ENCODE measurements around the gene PLN. TPM values are rescaled to one million over a fixed set of nuclear protein-coding genes. Genes with fewer than 3 reads are reported as not detected.

Gene PLN
- total and polyA plus RNA-seq, 9 donors: 1.5 to 110 (median 18.0) TPM

GRCh38 chr6:118579786-118580185 lies 31.7 kb downstream of the PLN start:
- Histone ChIP-seq H3K36me3 (no peaks in the 10 kb centered on the region), H3K27me3 (no peaks in the 10 kb centered on the region), H3K27ac (no peak overlapping the region), H3K9me3 (peaks cover 4 to 5% of the 10 kb centered on the region in 2 donors), H3K4me1 (ENCODE audit: insufficient read depth) (no peaks in the 10 kb centered on the region), H3K4me3 (no peak overlapping the region)
- DNase-seq: no peak
- intact Hi-C loops (cut with DNase I): loop anchor here in 2 of 4 donors (10.0 kb wide), 2 partner anchors 205 to 295 kb away; no protein-coding TSS in a partner anchor
- WGBS, 3 donors: 88 to 98% (median 98%) methylated on average over 2 of the region's 2 CpGs
- TF ChIP-seq EP300 (IDR thresholded peaks at IDR 0.05): no peak
- TF ChIP-seq CTCF (IDR thresholded peaks at IDR 0.05): no peak
- no peak for TF ChIP-seq POLR2A (IDR thresholded peaks at IDR 0.05)

GRCh38 chr6:118580585-118581419 lies 32.7 kb downstream of the PLN start:
- peaks cover 4 to 5% of the 10 kb centered on the region in 2 donors for H3K9me3 ChIP-seq
- intact Hi-C loops (cut with DNase I): loop anchor here in 1 of 4 donors (10.0 kb wide), 1 partner anchor 204 kb away; no protein-coding TSS in a partner anchor
- no peak overlapping the region for H3K27ac ChIP-seq
- no peaks in the 10 kb centered on the region for H3K27me3 ChIP-seq
- H3K4me1 ChIP-seq (ENCODE audit: insufficient read depth): no peaks in the 10 kb centered on the region
- peak in 1 of 5 donors; percentile 27 for DNase-seq
- TF ChIP-seq EP300 (IDR thresholded peaks at IDR 0.05) (no peak), CTCF (IDR thresholded peaks at IDR 0.05) (peak; percentile 36 to 47 (median 39))
- WGBS, 3 donors: 51 to 66% (median 57%) methylated on average over 10 of the region's 10 CpGs
- H3K36me3 ChIP-seq: no peaks in the 10 kb centered on the region
- H3K4me3 ChIP-seq: no peak overlapping the region

- no peak overlapping the region for H3K4me3 ChIP-seq
- H3K36me3 ChIP-seq: no peaks in the 10 kb centered on the region
- WGBS, 3 donors: 69 to 80% (median 80%) methylated on average over 5 of the region's 5 CpGs
- H3K9me3 ChIP-seq: peaks cover 4 to 5% of the 10 kb centered on the region in 2 donors
- no peak overlapping the region for H3K27ac ChIP-seq
- intact Hi-C loops (cut with DNase I): loop anchor here in 1 of 4 donors (10.0 kb wide), 1 partner anchor 203 kb away; no protein-coding TSS in a partner anchor
- H3K4me1 ChIP-seq (ENCODE audit: insufficient read depth): no peaks in the 10 kb centered on the region
- no peak for DNase-seq
- H3K27me3 ChIP-seq: no peaks in the 10 kb centered on the region
- TF ChIP-seq EP300 (IDR thresholded peaks at IDR 0.05) (no peak), CTCF (IDR thresholded peaks at IDR 0.05) (no peak)
Measured at GRCh38 chr6:118581489-118581959, 33.4 kb downstream of the PLN start.

- TF ChIP-seq POLR2A (IDR thresholded peaks at IDR 0.05): no peak
- no peak for TF ChIP-seq EP300 (IDR thresholded peaks at IDR 0.05)
- no peak for TF ChIP-seq CTCF (IDR thresholded peaks at IDR 0.05)
- Histone ChIP-seq H3K27me3 (no peaks in the 10 kb centered on the region), H3K9me3 (no peaks in the 10 kb centered on the region), H3K36me3 (no peaks in the 10 kb centered on the region), H3K27ac (no peak overlapping the region), H3K4me3 (no peak overlapping the region), H3K4me1 (ENCODE audit: insufficient read depth) (peaks cover 1% of the 10 kb centered on the region)
- WGBS, 3 donors: 96 to 97% (median 96%) methylated on average over 5 of the region's 5 CpGs
- DNase-seq: no peak
- intact Hi-C loops (cut with DNase I): loop anchor here in 1 of 4 donors (10.0 kb wide), 1 partner anchor 200 kb away; no protein-coding TSS in a partner anchor
Measured at GRCh38 chr6:118584911-118585310, 36.8 kb downstream of the PLN start.

Measured in ovary (tissue), 9 donors.